HPDE6-E6E7 (cell line): ENCODE measurements around the gene CCNDBP1.
"Not testable (repeated sequence)": the region's sequence is repeated elsewhere in the genome, so short reads cannot be mapped to it uniquely, and the experiment has no call there.

Experiments used
- DNase-seq: peaks from one replicate; pipeline ENCODE4 v3.0.0; 2011; ENCODE audit warnings: missing footprints; ENCODE audit errors: extremely low spot score

CCNDBP1 gene

DNA sequence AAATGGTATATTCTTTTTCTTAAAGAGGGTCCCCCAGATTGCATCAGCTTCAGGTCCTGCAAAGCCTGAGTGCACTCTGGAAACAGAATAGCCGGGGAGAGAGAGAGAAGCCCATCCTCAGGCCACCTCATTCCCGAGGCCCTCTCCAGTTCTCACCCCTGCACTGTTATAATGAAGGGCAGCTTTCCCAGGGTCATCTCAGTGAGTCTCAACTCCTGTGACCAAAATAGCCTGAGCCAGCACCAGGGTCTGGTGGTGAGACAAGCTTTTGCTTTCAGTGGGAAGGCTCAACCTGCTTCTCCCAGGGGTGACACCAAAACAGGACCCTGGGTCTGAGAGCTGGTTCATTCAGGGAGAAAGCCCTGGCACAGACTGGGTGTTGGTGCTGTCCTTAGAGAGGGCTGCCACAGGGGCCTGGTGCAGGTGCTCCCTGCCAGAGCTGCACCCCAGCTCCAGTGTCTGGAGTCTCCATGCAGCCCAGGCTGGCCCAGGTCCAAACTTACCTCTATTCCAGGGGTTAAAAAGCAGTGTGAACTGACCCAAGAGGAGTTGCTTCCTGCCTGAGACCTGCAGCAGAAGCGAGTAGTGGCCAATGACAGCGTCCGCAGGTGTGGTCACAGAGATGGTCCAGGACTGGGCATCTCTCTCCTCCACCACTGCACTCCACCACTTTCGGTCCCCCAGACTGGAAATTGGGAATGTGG is 29.5 kb downstream of the CCNDBP1 start:
- DNase-seq = no peak

DNA sequence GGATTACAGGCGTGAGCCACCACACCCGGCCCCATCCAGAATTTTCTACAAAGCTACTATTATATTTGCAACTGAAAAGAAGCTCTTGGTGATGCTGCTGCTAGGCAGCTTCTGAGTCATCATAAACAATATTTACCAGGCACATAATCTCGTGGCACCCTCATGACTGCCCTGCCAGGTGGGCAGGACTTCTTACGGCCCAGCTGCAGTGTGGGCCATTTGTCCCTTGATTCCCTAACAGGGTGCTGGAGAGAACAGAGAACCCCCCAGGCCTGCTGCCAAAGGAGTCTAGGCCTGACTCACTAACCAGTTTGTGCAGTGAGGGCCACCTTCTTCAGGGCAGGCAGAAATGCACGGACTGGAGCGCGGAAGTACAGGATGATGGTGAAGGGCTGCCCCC is 30.8 kb downstream of the CCNDBP1 start:
- peak; percentile 33 for DNase-seq

DNA sequence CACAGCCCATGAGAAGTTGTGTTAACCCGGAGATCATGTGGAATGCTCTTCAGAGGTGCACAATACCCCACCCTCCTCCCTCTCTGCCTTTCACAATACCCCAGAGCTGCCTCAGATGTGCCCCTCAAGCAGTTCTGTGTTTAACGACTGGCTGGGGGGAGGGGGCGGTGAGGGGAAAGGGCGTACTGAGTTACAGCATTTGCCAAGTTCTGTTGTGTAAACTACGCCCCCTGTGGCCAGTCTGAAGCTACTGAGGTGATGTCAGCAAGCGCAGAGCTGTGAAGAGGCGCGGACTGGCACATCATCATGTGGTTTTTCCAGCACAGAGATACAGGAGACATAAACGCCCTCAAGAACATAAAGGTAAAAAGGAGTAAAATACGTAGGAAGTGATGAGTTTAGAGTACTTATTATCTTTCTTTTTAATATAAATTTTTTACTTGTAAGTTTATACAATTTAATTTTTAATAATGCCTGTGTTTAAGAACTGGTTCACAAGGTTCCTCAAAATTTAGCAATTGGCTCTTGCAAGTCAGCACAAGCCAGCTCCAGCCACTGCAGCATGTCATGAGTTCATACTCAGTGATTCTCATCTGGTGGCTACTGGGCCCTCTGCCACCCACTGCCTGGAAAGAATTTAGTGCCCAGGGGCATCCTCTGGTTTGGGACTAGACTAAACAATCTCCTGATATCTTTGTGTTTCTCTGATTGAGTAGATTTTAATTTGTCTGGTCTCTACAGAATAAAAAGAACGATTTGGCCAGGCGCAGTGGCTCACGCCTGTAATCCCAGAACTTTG is 33.9 kb downstream of the CCNDBP1 start:
- peak; percentile 76 for DNase-seq

DNA sequence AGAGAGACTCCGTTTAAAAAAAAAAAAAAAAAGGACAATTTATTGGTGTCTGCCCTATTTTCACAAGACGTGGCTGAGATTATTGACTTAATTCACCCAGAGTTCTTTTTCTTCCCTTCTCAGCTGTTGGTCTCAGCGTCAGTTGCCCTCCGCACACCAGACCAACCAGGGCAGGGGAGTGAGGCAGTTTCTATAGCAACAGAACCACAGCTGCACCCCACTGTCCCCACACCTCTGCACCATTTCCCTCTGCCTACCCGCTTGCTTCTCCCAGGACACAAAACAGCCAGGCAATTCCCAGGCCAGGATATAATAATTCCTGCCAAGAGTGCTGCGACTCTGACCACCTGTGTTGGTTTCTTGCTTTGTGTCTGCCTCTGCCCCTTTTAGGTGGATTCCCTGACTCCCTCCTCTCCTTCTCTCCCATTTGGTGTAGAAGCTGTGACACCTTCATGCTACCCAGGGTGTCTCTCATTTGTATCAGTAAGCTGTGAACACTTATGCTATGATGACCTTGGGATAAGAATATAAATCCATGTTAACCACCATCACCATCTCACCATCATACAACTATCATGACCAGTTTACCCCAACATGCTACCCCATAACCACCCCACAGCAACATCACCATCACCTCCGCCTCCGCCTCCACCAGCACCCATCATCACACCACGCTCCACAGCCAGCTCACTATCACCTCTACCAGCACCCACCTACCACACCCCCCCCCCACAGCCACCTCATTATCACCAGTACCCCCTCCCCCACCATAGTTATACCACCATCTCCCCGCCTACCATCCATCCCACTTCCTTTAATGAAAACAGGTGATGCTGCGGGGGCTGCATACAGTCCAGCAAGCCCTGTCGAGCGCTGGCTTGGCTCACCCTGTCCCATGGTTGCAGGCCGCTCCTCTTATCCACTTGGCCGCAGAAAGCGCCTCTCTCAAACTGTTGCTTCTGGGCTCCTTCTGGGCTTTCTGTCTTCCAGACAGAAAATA is 35.0 kb downstream of the CCNDBP1 start:
- DNase-seq = no peak

DNA sequence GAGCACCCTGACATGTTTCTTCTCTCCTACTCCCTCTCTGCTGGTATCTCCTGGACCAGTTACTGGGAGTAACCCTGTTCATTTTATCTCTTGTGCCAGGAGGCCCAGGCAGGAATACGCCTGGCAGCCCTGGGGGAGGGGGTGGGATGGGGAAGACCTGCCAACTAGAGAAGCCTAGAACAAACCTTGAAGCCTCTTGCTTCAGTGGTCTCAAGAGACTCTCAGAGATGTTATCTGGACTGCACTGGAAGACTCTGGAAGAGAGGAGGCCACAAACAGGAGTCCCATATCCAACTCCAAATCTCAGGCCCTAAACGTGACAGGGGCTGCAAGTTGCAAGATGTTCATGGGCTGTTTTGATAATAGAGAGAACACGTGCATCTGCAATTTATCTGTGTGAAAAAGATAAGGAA is 35.8 kb downstream of the CCNDBP1 start, which contains the start of gene EPB42:
Gene EPB42 (minus strand): TSS at position 28 of the 413 bp plus-strand sequence. CDS start 193 bp downstream, outside the sequence.
- DNase-seq = no peak

DNA sequence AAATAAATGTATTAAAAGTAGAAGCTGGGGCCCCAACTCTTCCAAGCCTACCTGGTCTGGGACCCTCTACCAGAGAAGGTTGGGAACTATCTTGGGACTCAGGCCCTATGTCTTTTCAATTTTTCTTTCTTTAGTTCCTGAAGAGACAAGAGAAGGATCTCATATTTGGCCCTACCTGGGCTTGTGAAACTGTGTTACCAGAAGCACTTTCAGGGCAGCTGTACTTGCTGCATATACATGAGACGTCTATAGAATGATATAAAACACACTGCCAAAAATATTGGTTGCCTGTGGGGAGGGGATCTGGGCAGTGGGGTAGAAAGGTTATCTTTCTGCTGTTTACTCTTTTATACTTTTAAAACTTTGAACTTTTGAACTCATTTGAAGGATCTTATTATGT is 36.2 kb downstream of the CCNDBP1 start:
- no peak for DNase-seq

DNA sequence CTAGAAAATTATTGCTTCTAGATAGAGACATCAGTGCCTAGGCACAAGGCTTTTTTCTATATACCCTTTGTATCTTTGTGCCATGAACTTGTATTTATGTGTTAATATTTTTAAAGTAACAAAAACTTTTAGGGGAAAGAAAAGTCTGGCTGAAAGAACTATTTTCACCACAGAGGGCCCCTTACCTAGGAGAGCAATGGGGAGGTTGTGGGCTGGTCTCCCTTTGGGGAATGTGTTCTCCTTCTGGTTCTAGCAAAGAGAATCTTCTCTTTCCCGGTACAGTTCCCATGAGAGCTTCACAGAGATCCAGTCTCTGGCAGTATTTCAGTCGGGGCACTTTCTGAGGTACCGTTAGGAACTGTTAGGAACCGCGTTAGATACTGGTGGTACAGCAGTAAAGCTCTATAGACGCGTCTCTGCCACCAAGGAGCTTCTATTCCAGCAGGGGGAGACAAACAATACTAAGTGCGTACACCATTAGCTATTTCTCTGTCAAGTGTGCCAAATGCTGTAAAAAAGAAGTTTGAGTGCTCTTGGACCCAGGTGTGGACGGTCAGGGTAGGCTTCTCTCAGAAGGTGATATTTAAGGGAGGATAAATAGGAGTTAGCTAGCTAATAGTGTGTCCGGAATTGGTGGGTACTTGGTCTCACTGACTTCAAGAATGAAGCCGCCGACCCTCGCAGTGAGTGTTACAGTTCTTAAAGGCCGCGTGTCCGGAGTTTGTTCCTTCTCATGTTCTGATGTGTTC is 40.2 kb downstream of the CCNDBP1 start:
- DNase-seq = peak; percentile 58

DNA sequence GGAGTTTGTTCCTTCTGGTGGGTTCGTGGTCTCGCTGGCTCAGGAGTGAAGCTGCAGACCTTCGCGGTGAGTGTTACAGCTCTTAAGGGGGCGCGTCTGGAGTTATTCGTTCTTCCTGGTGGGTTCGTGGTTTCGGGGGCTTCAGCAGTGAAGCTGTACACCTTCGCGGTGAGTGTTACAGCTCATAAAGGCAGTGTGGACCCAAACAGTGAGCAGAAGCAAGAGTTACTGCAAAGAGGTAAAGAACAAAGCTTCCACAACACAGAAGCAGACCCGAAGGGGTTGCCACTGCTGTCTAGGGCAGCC is 40.7 kb downstream of the CCNDBP1 start:
- not testable (repeated sequence) for DNase-seq

DNA sequence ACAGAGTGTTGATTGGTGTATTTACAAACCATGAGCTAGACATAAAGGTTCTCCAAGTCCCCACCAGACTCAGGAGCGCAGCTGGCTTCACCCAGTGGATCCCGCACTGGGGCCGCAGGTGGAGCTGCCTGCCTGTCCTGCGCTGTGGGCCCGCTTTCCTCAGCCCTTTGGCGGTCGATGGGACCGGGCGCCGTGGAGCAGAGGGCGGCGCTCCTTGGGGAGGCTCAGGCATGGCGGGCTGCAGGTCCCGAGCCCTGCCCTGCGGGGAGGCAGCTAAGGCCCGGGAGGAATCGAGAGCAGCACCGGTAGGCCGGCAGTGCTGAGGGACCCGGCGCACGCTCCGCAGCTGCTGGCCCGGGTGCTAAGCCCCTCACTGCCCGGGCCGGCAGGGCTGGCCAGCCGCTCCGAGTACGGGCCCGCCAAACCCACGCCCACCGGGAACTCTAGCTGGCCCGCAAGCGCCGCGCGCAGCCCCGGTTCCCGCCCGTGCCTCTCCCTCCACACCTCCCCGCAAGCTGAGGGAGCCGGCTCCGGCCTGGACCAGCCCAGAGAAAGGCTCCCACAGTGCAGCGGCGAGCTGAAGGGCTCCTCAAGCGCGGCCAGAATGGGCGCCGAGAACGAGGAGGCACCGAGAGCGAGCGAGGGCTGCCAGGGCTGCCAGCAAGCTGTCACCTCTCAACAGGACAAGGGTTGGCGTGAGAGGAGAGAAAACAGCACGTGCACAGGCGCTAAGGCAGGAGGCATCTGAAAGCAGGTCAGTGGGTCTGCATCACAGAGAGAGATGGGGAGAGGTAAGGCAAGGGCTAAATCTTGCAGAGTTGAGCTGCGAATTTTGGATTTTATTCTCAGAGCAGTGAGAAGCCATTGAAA is 41.5 kb downstream of the CCNDBP1 start:
- DNase-seq = no peak

DNA sequence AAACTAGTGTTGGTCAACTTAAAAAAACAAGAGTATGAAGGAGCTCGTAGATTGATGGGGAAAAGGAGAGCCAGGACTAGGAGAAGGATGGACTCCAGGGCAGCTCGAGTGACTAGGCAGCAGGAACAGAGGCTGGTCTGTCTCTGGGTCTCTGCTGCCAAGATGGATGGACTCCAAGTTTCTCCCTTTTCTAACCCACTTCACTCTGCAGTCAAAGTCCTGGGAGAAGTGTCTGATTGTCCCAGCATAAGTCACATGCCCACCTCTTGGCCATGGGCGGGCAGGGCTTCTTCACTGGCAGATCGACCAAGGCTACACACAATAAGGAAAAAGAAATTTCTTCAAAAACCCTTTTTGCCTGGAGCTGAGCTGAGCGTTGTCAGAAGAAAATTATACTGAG is 44.8 kb downstream of the CCNDBP1 start:
- DNase-seq = no peak

DNA sequence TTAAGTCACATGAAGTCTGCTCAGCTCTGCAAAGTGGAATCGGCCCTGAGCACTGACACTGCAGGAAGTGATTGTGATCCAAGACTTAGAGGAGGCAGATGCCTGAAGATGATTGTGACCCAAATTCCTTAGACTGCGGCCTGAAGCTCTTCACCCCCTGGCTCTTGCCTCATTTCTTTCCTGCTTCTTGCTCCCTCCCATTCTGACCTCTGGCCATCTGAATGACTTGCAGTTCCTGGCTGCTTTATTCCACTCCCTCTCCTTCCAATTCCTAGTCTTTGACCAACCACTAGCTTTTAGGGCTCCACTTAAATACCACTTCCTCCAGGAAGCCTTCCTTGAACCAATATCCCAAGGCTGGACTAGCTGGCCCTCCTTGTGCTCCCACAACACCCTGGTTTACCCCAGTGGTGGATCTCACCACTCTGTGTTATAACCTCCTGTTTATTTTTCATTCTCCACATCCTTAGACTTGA is 45.5 kb downstream of the CCNDBP1 start:
- DNase-seq = no peak

DNA sequence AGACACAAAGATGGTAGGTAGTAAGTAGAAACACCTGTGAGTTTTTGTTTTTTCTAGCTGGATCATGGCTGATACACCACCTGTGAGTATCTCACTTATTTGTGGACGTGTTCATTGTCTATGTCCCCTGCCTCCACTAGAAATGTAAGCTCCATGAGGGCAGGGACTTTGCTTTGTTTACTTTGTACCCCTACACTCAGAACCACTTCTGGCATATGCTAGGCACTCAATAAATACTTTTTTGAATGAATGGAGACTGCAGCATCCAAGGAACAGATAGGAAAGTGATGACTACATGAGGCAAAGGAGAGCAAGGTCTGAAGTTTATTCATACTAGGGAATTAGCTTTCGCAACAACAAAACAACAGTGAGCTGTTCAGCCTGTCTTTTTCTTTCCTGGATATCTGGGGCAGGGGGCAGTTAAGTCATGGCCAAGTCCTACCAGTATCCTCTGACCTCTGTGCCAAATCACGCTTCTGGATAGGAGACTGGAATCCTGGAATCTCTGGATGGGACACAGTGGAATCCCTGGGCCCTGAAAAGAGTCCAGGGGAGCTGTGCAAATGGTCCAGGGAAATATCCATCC is 47.2 kb downstream of the CCNDBP1 start:
- no peak for DNase-seq

DNA sequence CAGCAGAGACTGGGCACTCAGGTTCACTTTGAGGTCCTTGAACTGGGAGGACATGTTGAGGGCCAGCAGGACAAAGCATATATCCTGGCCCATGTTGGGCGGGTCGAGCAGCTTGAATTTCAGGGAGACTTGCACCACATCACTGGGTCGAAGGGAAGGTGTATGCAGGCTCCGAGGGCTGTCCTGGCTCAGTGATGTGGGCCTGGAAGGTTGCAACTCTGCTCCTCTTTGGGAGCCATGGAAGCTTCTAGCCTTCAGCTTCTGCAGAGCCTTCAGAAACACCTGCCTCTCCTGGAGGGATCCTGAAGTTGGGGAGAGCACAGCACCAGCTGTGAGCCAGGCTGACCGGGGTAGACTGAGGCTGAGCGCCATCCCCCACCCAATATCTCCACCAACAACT is 50.3 kb downstream of the CCNDBP1 start:
- DNase-seq = no peak

DNA sequence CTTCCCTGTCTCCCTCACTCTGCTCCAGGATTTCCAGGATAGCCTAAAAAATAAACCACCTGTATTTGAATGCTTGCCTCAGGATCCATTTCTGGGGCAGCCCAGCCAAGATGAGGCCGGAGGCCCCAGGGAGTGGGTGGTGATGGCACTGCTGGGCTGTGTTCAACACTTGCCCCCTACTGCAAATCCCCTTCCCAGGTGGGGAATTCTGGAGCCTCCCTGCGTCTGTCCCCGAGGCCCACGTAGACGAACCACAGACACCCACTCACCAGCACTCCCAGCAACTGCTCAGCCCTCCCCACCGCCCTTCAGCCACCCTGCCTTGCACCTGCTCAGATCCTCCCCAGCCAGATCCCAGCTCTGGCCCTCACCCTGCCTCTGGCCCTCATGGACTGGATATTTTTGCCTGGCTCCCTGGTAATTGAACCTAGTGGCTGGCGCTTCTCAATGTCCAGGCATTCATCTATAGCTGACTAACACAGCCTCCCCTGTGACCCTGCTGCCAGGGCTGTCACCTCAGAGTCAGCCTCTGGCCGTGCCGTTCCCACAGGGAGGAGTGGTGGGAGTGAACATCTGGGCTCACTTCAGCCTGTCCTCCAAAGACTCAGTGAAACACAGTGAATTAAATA is 52.8 kb downstream of the CCNDBP1 start:
- DNase-seq = no peak

DNA sequence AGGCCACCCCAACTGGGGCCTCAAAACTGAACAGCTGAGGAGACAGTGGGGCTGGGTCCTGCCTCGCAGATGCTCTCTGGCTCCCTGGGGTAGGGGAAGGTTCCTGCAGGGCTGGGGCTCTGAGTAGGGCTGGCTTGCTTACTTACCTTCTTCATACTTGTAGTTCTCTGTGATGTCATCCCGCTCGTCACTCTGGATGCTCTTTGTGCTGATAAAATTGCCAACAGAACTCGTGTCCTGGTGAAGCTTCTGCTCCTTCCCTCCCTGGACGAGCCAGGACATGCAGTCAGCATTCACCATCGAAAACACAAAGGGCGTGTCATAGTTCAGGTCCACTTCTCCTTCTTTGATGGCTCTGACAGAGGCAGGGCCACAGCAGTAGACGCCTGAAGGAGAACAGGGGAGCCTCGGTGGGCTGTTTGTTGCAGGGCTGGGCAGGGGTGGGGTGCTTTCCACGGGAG is 53.5 kb downstream of the CCNDBP1 start:
- DNase-seq = peak; percentile 26

DNA sequence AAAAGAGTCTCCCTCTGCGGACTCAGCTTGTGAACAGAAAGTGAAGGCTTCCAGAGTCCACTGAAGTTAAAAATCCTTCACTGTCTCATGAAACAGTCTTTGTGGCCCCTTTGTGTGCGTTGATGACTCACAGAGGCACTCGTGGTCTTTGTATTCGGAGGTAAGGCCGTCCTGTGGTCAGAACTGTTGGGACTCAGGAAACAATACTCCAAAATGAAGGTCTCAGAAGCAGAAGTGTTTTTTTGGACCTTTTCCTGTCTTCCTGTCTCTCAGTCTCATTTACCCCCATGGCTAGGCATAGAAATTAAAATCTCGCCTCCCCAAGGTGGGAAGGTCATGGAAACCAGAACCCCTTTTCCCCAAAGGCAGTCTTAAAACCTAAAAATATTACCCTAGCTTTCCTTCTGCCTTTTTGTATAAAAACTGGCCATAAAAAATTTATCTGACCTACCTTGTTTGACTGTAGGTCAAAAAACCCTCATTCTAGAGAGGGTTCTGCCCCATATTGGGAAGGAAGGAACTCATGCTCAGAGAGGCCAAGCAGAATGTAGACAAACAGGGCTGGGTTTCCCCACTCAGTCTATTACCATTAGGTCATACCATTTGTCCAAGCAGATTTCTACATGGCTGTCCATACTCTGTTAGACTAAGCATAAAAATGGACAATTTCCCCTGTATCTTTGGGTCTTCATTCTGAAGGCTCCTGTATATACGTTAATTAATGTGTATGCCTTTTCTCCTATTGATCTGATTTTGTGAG is 54.7 kb downstream of the CCNDBP1 start:
- DNase-seq = no peak

DNA sequence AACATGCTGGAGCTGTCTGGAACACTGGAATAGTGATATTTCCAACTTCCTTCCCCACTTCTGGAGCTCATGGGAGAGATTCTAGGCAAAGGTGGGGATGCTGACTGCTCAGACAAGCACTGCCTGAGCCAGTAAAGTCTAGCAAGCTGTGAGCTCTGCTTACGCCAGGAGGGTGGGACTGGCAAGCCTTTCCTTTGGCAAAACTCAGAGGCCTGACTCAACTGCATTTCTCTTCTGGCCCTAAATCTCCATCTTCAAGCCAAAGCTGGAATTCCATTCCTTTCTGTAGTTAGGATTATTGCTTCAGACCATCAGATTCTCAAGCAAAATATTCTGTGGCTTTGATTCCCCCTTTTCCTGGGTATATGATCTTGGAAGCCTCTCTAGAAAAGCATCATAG is 55.9 kb downstream of the CCNDBP1 start:
- DNase-seq = no peak

DNA sequence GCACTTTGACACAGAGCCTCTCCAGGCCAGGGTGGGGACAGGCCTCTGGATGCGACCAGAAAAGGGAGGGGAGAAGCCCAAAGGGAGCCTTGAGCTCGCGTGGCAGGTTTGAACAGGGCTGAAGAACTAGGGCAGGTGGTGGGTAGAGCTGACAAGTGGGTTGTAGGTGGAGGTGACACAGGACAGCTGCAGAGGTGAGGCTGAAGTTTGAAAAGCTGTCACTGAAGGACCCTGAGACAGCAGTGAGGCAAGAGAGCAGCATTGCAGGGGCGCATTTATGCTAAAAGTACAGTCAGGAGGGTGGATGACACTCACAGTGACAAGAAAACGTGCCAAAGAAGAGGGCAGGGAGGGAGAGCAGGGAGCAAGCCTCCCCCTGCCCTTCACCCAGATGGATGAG is 57.4 kb downstream of the CCNDBP1 start:
- DNase-seq = no peak
